NB4 (cell line): ENCODE results near the gene TBL2.

Experiments
- MYC ChIP-seq: IDR thresholded peaks from 2 replicates; pipeline ENCODE4 v1.6.1; 2011; ENCODE audit warnings: low read depth, low read length
- POLR2A ChIP-seq: IDR thresholded peaks from 2 replicates; pipeline ENCODE4 v1.6.1; 2011; ENCODE audit warnings: mild to moderate bottlenecking; ENCODE audit not compliant: insufficient read length; ENCODE audit errors: extremely low read depth
- TF ChIP-seq, protein P1 (sequence below): IDR thresholded peaks from 2 replicates; pipeline ENCODE4 v1.6.1; 2011; ENCODE audit warnings: low read depth, low read length
- TF ChIP-seq, protein P2 (sequence below): IDR thresholded peaks from one replicate; pipeline ENCODE4 v1.5.1; 2012; ENCODE audit warnings: low read depth, low read length

DNA sequence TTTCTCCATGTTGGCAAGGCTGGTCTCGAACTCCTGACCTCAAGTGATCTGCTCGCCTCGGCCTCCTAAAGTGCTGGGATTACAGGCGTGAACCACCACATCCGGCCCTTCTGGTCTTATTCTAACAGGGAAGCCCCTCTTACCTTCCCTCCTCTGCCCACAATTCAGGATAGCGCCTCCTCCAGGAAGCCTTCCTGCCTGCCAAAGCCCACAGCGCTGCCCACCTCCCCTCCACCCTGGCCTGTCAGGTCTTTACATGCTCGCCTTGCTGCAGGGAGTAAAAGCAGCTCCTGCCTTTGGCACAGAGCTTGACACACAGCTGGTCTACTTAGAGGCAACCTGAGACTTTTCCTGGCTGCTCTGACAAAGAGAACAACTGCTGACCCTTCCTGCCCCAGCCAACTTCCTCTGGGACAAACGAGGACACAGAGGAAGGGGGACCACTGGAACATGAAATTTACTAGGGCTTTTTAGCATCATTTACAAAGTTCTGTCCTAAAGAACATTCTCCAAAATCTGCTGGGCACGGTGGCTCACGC, 32.7 kb upstream of the TBL2 start:
- TF ChIP-seq, protein P1, sequence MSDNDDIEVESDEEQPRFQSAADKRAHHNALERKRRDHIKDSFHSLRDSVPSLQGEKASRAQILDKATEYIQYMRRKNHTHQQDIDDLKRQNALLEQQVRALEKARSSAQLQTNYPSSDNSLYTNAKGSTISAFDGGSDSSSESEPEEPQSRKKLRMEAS = no peak
- TF ChIP-seq POLR2A (no peak), MYC (no peak)
- TF ChIP-seq, protein P2, sequence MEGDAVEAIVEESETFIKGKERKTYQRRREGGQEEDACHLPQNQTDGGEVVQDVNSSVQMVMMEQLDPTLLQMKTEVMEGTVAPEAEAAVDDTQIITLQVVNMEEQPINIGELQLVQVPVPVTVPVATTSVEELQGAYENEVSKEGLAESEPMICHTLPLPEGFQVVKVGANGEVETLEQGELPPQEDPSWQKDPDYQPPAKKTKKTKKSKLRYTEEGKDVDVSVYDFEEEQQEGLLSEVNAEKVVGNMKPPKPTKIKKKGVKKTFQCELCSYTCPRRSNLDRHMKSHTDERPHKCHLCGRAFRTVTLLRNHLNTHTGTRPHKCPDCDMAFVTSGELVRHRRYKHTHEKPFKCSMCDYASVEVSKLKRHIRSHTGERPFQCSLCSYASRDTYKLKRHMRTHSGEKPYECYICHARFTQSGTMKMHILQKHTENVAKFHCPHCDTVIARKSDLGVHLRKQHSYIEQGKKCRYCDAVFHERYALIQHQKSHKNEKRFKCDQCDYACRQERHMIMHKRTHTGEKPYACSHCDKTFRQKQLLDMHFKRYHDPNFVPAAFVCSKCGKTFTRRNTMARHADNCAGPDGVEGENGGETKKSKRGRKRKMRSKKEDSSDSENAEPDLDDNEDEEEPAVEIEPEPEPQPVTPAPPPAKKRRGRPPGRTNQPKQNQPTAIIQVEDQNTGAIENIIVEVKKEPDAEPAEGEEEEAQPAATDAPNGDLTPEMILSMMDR = no peak
